Gastroesophageal sphincter (tissue), 4 donors: ENCODE results near the gene TM4SF18. TPM values are rescaled to one million over a fixed set of nuclear protein-coding genes. Genes with fewer than 3 reads are reported as not detected.

Experiments used
- ATAC-seq: fragments of 150-250 bp; one replicate; pipeline ENCODE4 v1.9.1; 2016; ENCODE audit warnings: mild to moderate bottlenecking, moderate library complexity
- H3K27ac ChIP-seq, 4 donors: fragments of 200-600 bp; sonication (generic) in 3 of 4; 1 replicate in 3 of 4; 2 replicates in 1 of 4; pipeline ENCODE4 v1.5.1; 2016 to 2019
- H3K27me3 ChIP-seq: fragments of 200-600 bp; sonication (generic); one replicate; pipeline ENCODE4 v1.5.1; 2019
- H3K36me3 ChIP-seq, 2 donors: fragments of 200-600 bp; sonication (generic); one replicate each; pipeline ENCODE4 v1.5.1; 2019; ENCODE audit warnings: control low read depth in 1 of 2
- H3K4me1 ChIP-seq, 3 donors: fragments of 200-600 bp; sonication (generic); 1 replicate in 2 of 3; 2 replicates in 1 of 3; pipeline ENCODE4 v1.5.1; 2016 to 2019; ENCODE audit warnings: control low read depth in 2 of 3
- H3K4me3 ChIP-seq, 2 donors: fragments of 200-600 bp; sonication (generic); one replicate each; pipeline ENCODE4 v1.5.1; 2019; ENCODE audit warnings: mild to moderate bottlenecking in 1 of 2, moderate library complexity in 1 of 2
- H3K9me3 ChIP-seq, 3 donors: fragments of 200-600 bp; sonication (generic); one replicate each; pipeline ENCODE4 v1.5.1; 2017 to 2019; ENCODE audit warnings: control low read depth in 2 of 3
- EP300 ChIP-seq: sonication (generic); formaldehyde crosslinking; IDR thresholded peaks from one replicate; pipeline ENCODE4 v1.6.1; 2017; ENCODE audit warnings: antibody characterized with exemption, mild to moderate bottlenecking
- POLR2A ChIP-seq, 2 donors: fragments of 450-650 bp; IDR thresholded peaks; one replicate each; pipeline ENCODE4 v1.6.1; 2017; ENCODE audit warnings: antibody characterized with exemption in 2 of 2, mild to moderate bottlenecking in 2 of 2, moderate library complexity in 1 of 2
- POLR2AphosphoS5 ChIP-seq: sonication (generic); formaldehyde crosslinking; IDR thresholded peaks from one replicate; pipeline ENCODE4 v1.6.1; 2017; ENCODE audit warnings: antibody characterized with exemption
- WGBS, 2 donors: methylation state at CpG; one replicate each; pipeline ENCODE4 v1.1.5; 2018; ENCODE audit warnings: low coverage in 1 of 2; 5-methylcytosine and 5-hydroxymethylcytosine counted together
- total RNA-seq, 4 donors: library from RNA; depleted of rRNA; stranded (reverse); fragments of >200 nt; gene quantifications; one replicate each; pipeline ENCODE4 v1.1.0, GENCODE V29; 2016
- TF ChIP-seq, protein P1 (sequence below), 4 experiments: fragments of 200-600 bp in 2 of 4; fragments of 450-650 bp in 2 of 4; sonication (generic) in 1 of 4; IDR thresholded peaks; one replicate each; pipeline ENCODE4 v1.5.1; 2017 to 2019; ENCODE audit warnings: antibody characterized with exemption in 4 of 4, mild to moderate bottlenecking in 2 of 4, moderate library complexity in 2 of 4

Gene TM4SF18
- total RNA-seq, 4 donors from 2014 or later = 1.7 to 10.2 (median 7.1) TPM

GRCh38 chr3:149356044-149356592 lies 22.7 kb upstream of the TM4SF18 start:
- no peak for ATAC-seq
- Histone ChIP-seq H3K9me3 (no peaks in the 10 kb centered on the region), H3K4me3 (no peak overlapping the region), H3K36me3 (no peaks in the 10 kb centered on the region), H3K27ac (peak overlapping the region in 1 of 4 donors; percentile 21), H3K27me3 (no peaks in the 10 kb centered on the region), H3K4me1 (peaks cover 0 to 20% (median 0%) of the 10 kb centered on the region in 3 donors)
- 28 to 31% methylated on average over 6 of the region's 6 CpGs for WGBS, 2 donors
- no peak for TF ChIP-seq EP300
- TF ChIP-seq, protein P1, sequence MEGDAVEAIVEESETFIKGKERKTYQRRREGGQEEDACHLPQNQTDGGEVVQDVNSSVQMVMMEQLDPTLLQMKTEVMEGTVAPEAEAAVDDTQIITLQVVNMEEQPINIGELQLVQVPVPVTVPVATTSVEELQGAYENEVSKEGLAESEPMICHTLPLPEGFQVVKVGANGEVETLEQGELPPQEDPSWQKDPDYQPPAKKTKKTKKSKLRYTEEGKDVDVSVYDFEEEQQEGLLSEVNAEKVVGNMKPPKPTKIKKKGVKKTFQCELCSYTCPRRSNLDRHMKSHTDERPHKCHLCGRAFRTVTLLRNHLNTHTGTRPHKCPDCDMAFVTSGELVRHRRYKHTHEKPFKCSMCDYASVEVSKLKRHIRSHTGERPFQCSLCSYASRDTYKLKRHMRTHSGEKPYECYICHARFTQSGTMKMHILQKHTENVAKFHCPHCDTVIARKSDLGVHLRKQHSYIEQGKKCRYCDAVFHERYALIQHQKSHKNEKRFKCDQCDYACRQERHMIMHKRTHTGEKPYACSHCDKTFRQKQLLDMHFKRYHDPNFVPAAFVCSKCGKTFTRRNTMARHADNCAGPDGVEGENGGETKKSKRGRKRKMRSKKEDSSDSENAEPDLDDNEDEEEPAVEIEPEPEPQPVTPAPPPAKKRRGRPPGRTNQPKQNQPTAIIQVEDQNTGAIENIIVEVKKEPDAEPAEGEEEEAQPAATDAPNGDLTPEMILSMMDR (IDR thresholded peaks at IDR 0.05) = no peak
- TF ChIP-seq POLR2A (IDR thresholded peaks at IDR 0.05) = no peak
- TF ChIP-seq POLR2AphosphoS5 = no peak

GRCh38 chr3:149353581-149354184 lies 20.2 kb upstream of the TM4SF18 start:
- Histone ChIP-seq H3K4me1 (peaks cover 0 to 20% (median 0%) of the 10 kb centered on the region in 3 donors), H3K27ac (peak overlapping the region in 1 of 4 donors; percentile 9)
- TF ChIP-seq POLR2A (IDR thresholded peaks at IDR 0.05) (no peak), POLR2AphosphoS5 (no peak), EP300 (no peak)
- TF ChIP-seq, protein P1 (IDR thresholded peaks at IDR 0.05) = no peak

DNA sequence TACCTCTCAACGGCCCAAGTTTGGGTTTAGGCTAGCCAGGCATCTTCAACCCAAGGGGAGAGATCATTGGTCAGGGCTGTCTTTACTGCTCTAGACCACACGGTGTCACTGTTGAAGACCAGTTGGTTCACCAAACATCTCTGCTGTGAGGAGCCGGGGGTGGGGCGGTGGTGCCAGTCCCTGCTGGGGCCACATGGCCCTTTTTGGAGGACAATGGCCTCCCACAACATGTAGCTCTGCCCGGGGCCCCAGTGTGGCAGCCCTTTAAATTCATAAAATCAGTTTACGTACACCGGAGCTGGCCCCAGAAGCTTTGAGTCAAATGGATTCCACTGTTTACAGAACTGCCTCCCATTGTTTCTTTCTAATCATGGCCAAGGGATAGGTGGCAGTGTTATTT lies 19.1 kb upstream of the TM4SF18 start:
- no peaks in the 10 kb centered on the region for H3K27me3 ChIP-seq
- H3K4me1 ChIP-seq = peaks cover 0 to 20% (median 0%) of the 10 kb centered on the region in 3 donors
- H3K4me3 ChIP-seq = no peak overlapping the region
- no peaks in the 10 kb centered on the region for H3K36me3 ChIP-seq
- no peaks in the 10 kb centered on the region for H3K9me3 ChIP-seq
- no peak overlapping the region for H3K27ac ChIP-seq
- WGBS, 2 donors = 44 to 100% methylated on average over 2 to 7 of the region's 7 CpGs
- TF ChIP-seq, protein P1 (IDR thresholded peaks at IDR 0.05) = peak in 3 of 4 experiments; percentile 48 to 65 (median 49)
- TF ChIP-seq EP300 = no peak
- no peak for TF ChIP-seq POLR2A (IDR thresholded peaks at IDR 0.05)
- TF ChIP-seq POLR2AphosphoS5 = no peak
- ATAC-seq = peak; percentile 61

More at GRCh38 chr3:149353581-149354184, 20.2 kb upstream of the TM4SF18 start:
- H3K36me3 ChIP-seq = no peaks in the 10 kb centered on the region
- ATAC-seq = no peak
- no peaks in the 10 kb centered on the region for H3K27me3 ChIP-seq
- no peak overlapping the region for H3K4me3 ChIP-seq
- no peaks in the 10 kb centered on the region for H3K9me3 ChIP-seq
- 50 to 56% methylated on average over 1 of the region's 1 CpG for WGBS, 2 donors

GRCh38 chr3:149343951-149344350 lies 10.5 kb upstream of the TM4SF18 start:
- H3K27ac ChIP-seq = no peak overlapping the region
- no peaks in the 10 kb centered on the region for H3K27me3 ChIP-seq
- H3K4me1 ChIP-seq = peaks cover 4 to 19% (median 5%) of the 10 kb centered on the region in 3 donors
- no peak for ATAC-seq
- TF ChIP-seq EP300 (no peak), POLR2A (IDR thresholded peaks at IDR 0.05) (no peak), POLR2AphosphoS5 (no peak)
- TF ChIP-seq, protein P1 (IDR thresholded peaks at IDR 0.05) = no peak
- no peaks in the 10 kb centered on the region for H3K9me3 ChIP-seq
- H3K36me3 ChIP-seq = no peaks in the 10 kb centered on the region
- no peak overlapping the region for H3K4me3 ChIP-seq
- 81 to 88% methylated on average over 4 of the region's 4 CpGs for WGBS, 2 donors
